GM19455 (cell line): ENCODE measurements around the gene PTPRG.

Source experiments
- ATAC-seq: cut with Tn5 transposase; IDR thresholded peaks from one replicate; pipeline ENCODE4 v1.9.1; 2021; ENCODE audit not compliant: unreplicated experiment

The PTPRG gene

GRCh38 chr3:61945657-61946056 is 384.3 kb downstream of the PTPRG start:
- no peak for ATAC-seq

- no peak for ATAC-seq
Observed at GRCh38 chr3:61946570-61947324, 385.4 kb downstream of the PTPRG start.

GRCh38 chr3:61947456-61947855 is 386.1 kb downstream of the PTPRG start:
- ATAC-seq: no peak

- no peak for ATAC-seq
Observed at GRCh38 chr3:61948699-61949305, 387.4 kb downstream of the PTPRG start.

- ATAC-seq: no peak
Observed at GRCh38 chr3:61954097-61954540, 392.7 kb downstream of the PTPRG start.

GRCh38 chr3:61955483-61955882 is 394.1 kb downstream of the PTPRG start:
- ATAC-seq: no peak

GRCh38 chr3:61956236-61956635 is 394.9 kb downstream of the PTPRG start:
- no peak for ATAC-seq

- ATAC-seq: no peak
Observed at GRCh38 chr3:61957259-61957658, 395.9 kb downstream of the PTPRG start.

- no peak for ATAC-seq
Observed at GRCh38 chr3:61960976-61961375, 399.6 kb downstream of the PTPRG start.

- no peak for ATAC-seq
Observed at GRCh38 chr3:61961900-61962299, 400.5 kb downstream of the PTPRG start.

GRCh38 chr3:61964566-61964965 is 403.2 kb downstream of the PTPRG start:
- no peak for ATAC-seq

- no peak for ATAC-seq
Observed at GRCh38 chr3:61965770-61966131, 404.4 kb downstream of the PTPRG start.

- no peak for ATAC-seq
Observed at GRCh38 chr3:61966200-61966599, 404.8 kb downstream of the PTPRG start.

- no peak for ATAC-seq
Observed at GRCh38 chr3:61967019-61967418, 405.6 kb downstream of the PTPRG start.

- ATAC-seq: no peak
Observed at GRCh38 chr3:61967937-61968336, 406.6 kb downstream of the PTPRG start.

GRCh38 chr3:61974662-61975061 is 413.3 kb downstream of the PTPRG start:
- no peak for ATAC-seq

GRCh38 chr3:61975199-61975598 is 413.8 kb downstream of the PTPRG start:
- no peak for ATAC-seq

- ATAC-seq: no peak
Observed at GRCh38 chr3:61975936-61976335, 414.6 kb downstream of the PTPRG start.

- ATAC-seq: no peak
Observed at GRCh38 chr3:61978460-61979419, 417.4 kb downstream of the PTPRG start.

- no peak for ATAC-seq
Observed at GRCh38 chr3:61979638-61980037, 418.3 kb downstream of the PTPRG start.

- ATAC-seq: no peak
Observed at GRCh38 chr3:61980041-61980440, 418.7 kb downstream of the PTPRG start.

GRCh38 chr3:61981060-61981459 is 419.7 kb downstream of the PTPRG start:
- no peak for ATAC-seq
